OCI-LY3 (cell line): ENCODE results near the gene CA4.
A peak's percentile ranks its signal among the peaks of the same experiment; 100 is the strongest.

Experiments used
- H2AFZ ChIP-seq: fragments of 200-600, 300-600 bp; shearing (Covaris generic); 2 replicates; pipeline ENCODE4 v1.6.0; 2014; ENCODE audit warnings: antibody characterized with exemption, low read depth, low read length
- H3K27ac ChIP-seq: fragments of 200-600, 300-600 bp; sonication (generic); 2 replicates; pipeline ENCODE4 v1.5.1; 2014; ENCODE audit warnings: mild to moderate bottlenecking, low read length, moderate library complexity, mixed read lengths
- H3K27me3 ChIP-seq: fragments of 200-600, 300-600 bp; sonication (generic); 2 replicates; pipeline ENCODE4 v1.6.1; 2014; ENCODE audit warnings: low read depth, low read length, mixed read lengths
- H3K36me3 ChIP-seq: fragments of 200-600, 300-600 bp; sonication (generic); replicated peaks from 2 replicates; pipeline ENCODE3; 2014; ENCODE audit warnings: low read depth, low read length, mixed read lengths
- H3K4me1 ChIP-seq: fragments of 300-600, 200-600 bp; sonication (generic); 2 replicates; pipeline ENCODE4 v1.6.1; 2014; ENCODE audit warnings: low read length, mixed read lengths
- H3K4me2 ChIP-seq: fragments of 200-600, 300-600 bp; sonication (generic); 2 replicates; pipeline ENCODE4 v1.6.1; 2014; ENCODE audit warnings: low read length, mixed read lengths
- H3K4me3 ChIP-seq: fragments of 300-600, 200-600 bp; sonication (generic); 2 replicates; pipeline ENCODE4 v1.5.1; 2014; ENCODE audit warnings: antibody characterized with exemption, mild to moderate bottlenecking, low read length, moderate library complexity
- H3K79me2 ChIP-seq: fragments of 300-600, 200-600 bp; shearing (Covaris generic); 2 replicates; pipeline ENCODE4 v1.6.1; 2014; ENCODE audit warnings: mild to moderate bottlenecking, low read length, mixed read lengths
- H3K9ac ChIP-seq: fragments of 300-600, 200-600 bp; shearing (Covaris generic); 2 replicates; pipeline ENCODE4 v1.6.0; 2014; ENCODE audit warnings: mild to moderate bottlenecking, low read length, moderate library complexity
- H3K9me3 ChIP-seq: fragments of 200-600, 300-600 bp; shearing (Covaris generic); 2 replicates; pipeline ENCODE4 v1.6.1; 2014; ENCODE audit warnings: low read length, mixed read lengths; ENCODE audit not compliant: insufficient read depth
- H4K20me1 ChIP-seq: fragments of 200-600, 300-600 bp; sonication (generic); 2 replicates; pipeline ENCODE4 v1.6.1; 2016; ENCODE audit warnings: low read length, mixed read lengths; ENCODE audit not compliant: insufficient read depth
- CTCF ChIP-seq: fragments of 200-600, 300-600 bp; sonication (generic); IDR thresholded peaks from 2 replicates; pipeline ENCODE4 v1.5.1; 2014; ENCODE audit warnings: antibody characterized with exemption, low read length, low read depth
- EZH2phosphoT487 ChIP-seq: fragments of 200-600 bp; shearing (Covaris generic); IDR thresholded peaks from 2 replicates; pipeline ENCODE4 v1.6.1; 2018; ENCODE audit warnings: antibody characterized with exemption, mixed run types, low read depth

The CA4 gene

DNA sequence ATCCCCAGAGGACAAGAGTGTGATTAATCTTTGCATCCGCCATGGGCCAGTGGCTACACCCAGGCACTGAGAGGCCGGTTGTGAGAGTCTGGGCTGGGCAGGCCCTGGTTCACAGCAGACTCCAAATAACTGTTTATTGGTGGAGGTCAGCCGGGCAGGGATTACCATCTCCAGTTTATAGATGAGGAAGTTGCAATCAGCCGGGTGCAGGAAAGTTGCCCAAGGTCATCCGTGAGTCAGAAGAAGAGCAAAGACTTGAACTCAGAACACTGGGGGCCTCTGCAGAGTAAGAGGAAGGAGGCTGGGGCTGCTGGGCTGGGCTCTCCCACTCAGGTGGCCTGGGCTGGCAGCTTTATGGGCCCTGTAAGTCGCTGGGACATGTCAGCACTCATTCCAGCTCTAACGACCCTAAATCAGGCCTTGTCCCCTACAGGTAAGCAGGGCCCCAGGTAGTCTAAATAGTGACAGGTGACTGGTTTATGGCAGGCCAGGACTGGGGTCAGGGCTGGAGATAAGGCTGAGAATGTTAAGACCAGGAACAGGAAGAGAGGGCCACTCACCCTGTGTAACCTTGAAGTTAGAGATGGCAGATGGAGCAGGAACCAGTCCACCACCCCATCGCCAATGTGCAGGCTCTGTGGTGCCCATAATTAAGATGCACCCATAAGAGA lies 2.1 kb upstream of the CA4 start:
- H2AFZ ChIP-seq: no peak overlapping the region
- no peak overlapping the region for H3K9ac ChIP-seq
- no peak for TF ChIP-seq CTCF
- no peak for TF ChIP-seq EZH2phosphoT487
- H3K4me3 ChIP-seq: no peak overlapping the region
- H3K4me2 ChIP-seq: no peak overlapping the region
- H3K27ac ChIP-seq: no peak overlapping the region
- peaks cover 10% of the 10 kb centered on the region; the same call in 1 of the 2 replicates for H3K27me3 ChIP-seq
- no peaks in the 10 kb centered on the region for H3K9me3 ChIP-seq
- H3K4me1 ChIP-seq: peaks cover 21% of the 10 kb centered on the region
- H4K20me1 ChIP-seq: no peaks in the 10 kb centered on the region
- H3K36me3 ChIP-seq: no peaks in the 10 kb centered on the region
- no peaks in the 10 kb centered on the region for H3K79me2 ChIP-seq

GRCh38 chr17:60148373-60148772 lies 1.4 kb upstream of the CA4 start:
- no peaks in the 10 kb centered on the region for H4K20me1 ChIP-seq
- H3K4me1 ChIP-seq: peaks cover 15% of the 10 kb centered on the region
- no peaks in the 10 kb centered on the region for H3K36me3 ChIP-seq
- H3K9ac ChIP-seq: no peak overlapping the region
- no peaks in the 10 kb centered on the region for H3K9me3 ChIP-seq
- no peak overlapping the region for H3K27ac ChIP-seq
- TF ChIP-seq EZH2phosphoT487 (no peak), CTCF (no peak)
- peaks cover 10% of the 10 kb centered on the region; the same call in 1 of the 2 replicates for H3K27me3 ChIP-seq
- H3K4me3 ChIP-seq: no peak overlapping the region
- no peaks in the 10 kb centered on the region for H3K79me2 ChIP-seq
- no peak overlapping the region for H3K4me2 ChIP-seq
- no peak overlapping the region for H2AFZ ChIP-seq

DNA sequence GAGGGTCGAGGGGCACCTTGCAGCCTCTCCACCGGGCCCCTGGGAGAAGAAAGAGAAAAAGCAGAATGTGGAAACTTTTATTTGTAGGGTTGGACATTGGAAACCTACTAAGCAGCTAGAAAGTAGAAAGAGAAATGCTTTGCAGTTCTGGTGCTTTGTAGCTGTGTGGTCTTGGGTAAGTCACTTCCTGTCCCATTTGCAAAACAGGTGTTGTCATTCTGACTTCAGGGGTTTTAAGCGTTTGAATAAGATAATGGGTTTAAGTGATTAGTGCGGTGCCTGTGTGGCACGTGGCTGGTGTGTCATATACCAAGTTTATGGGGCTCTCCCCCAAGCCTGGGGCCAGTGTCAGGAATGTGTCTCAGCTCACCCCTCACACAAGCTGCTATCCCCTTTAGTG lies 1.6 kb downstream of the CA4 start:
- no peaks in the 10 kb centered on the region for H3K79me2 ChIP-seq
- H3K4me3 ChIP-seq: peak overlapping the region; percentile 71
- peak overlapping the region; percentile 74 for H3K4me2 ChIP-seq
- no peak overlapping the region for H3K9ac ChIP-seq
- H3K27ac ChIP-seq: no peak overlapping the region
- no peaks in the 10 kb centered on the region for H3K36me3 ChIP-seq
- H3K27me3 ChIP-seq: no peaks in the 10 kb centered on the region
- no peaks in the 10 kb centered on the region for H3K9me3 ChIP-seq
- no peaks in the 10 kb centered on the region for H4K20me1 ChIP-seq
- peak overlapping the region; percentile 58 for H2AFZ ChIP-seq
- peaks cover 14% of the 10 kb centered on the region for H3K4me1 ChIP-seq
- TF ChIP-seq EZH2phosphoT487: no peak

DNA sequence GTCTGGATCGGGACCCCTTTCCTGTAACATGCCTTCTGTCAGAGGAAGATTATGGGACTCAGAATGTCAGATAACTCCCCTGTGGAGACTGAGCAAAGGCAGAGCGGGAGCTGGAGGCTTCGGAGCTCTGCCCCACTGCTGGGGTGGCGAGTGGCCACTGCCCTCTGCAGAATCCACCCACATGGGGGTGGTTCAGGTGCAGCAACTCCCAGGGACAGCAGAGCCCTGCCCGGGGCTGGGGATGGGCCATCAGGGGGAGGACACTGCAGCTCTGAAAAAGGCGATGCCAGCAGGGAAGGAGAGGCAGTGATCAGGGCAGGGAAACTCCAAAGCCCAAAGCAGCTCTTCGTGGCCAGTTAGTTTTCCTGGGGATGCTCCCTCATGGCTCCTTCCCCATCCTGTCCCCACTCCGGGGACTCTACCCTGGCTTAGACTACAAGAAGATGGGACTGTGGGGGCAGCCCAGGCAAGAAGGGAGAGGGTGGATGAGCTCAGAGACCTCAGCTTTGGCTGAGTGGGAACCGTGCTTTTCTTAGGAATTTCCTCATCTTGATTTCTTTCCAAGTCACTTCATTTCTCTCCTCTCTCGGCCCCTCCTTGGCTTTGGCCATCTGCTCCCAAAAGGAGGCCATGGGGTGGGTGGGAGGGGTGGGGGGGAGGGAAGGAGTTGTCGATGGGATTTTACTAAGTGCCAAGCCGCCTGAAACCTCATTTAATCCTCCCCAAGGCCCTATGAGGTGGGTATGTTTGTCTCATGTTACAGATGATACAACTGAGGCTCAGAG lies 4.0 kb downstream of the CA4 start:
- no peak for TF ChIP-seq EZH2phosphoT487
- H3K4me3 ChIP-seq: no peak overlapping the region
- no peak overlapping the region for H3K4me2 ChIP-seq
- no peaks in the 10 kb centered on the region for H3K36me3 ChIP-seq
- no peak overlapping the region for H3K27ac ChIP-seq
- no peak overlapping the region for H3K9ac ChIP-seq
- peaks cover 14% of the 10 kb centered on the region for H3K4me1 ChIP-seq
- no peaks in the 10 kb centered on the region for H3K79me2 ChIP-seq
- no peak overlapping the region for H2AFZ ChIP-seq
- H4K20me1 ChIP-seq: no peaks in the 10 kb centered on the region
- H3K27me3 ChIP-seq: no peaks in the 10 kb centered on the region
- H3K9me3 ChIP-seq: no peaks in the 10 kb centered on the region
